ENCODE results near the gene ZNF25.
A peak's percentile ranks its signal among the peaks of the same experiment; 100 is the strongest.

- peak in 1 of 2 donors; percentile 13 for TF ChIP-seq CTCF (conservative IDR thresholded peaks at IDR 0.05 in 1 of 2, IDR thresholded peaks at IDR 0.05 in 1 of 2; ENCODE audit: extremely low read depth in 1 of 2, insufficient read depth in 1 of 2, low read depth in 1 of 2, low read length in 2 of 2)
- TF ChIP-seq EZH2 (IDR thresholded peaks at IDR 0.05; ENCODE audit: borderline replicate concordance, low read length), result no peak
These were observed 15.6 kb upstream of the ZNF25 start for GRCh38 chr10:37992083-37992482.

All from mammary epithelial cell (primary cell).